Vagina (tissue), 2 donors: ENCODE measurements around the gene ROM1. TPM values are rescaled to one million over a fixed set of nuclear protein-coding genes. Genes with fewer than 3 reads are reported as not detected.

Experiments
- DNase-seq, 2 donors: peaks; one replicate each; pipeline ENCODE4 v3.0.0-alpha.2; 2017; ENCODE audit errors: extremely low spot score in 2 of 2
- H3K27ac ChIP-seq: fragments of 200-600 bp; sonication (generic); one replicate; pipeline ENCODE4 v1.5.1; 2019
- H3K27me3 ChIP-seq: fragments of 200-600 bp; sonication (generic); one replicate; pipeline ENCODE4 v1.5.1; 2019
- H3K36me3 ChIP-seq, 2 donors: fragments of 200-600 bp; sonication (generic); one replicate each; pipeline ENCODE4 v1.5.1; 2017 to 2019
- H3K4me1 ChIP-seq: fragments of 200-600 bp; sonication (generic); one replicate; pipeline ENCODE4 v1.5.1; 2019
- H3K4me3 ChIP-seq, 2 donors: fragments of 200-600 bp; sonication (generic); 1 replicate in 1 of 2; 2 replicates in 1 of 2; pipeline ENCODE4 v1.5.1; 2016 to 2019
- H3K9me3 ChIP-seq: fragments of 200-600 bp; sonication (generic); one replicate; pipeline ENCODE4 v1.5.1; 2019
- CTCF ChIP-seq, 3 experiments: fragments of 450-650 bp in 2 of 3; fragments of 200-600 bp in 1 of 3; sonication (generic) in 1 of 3; IDR thresholded peaks; one replicate each; pipeline ENCODE4 v1.5.1; 2017 to 2019; ENCODE audit warnings: antibody characterized with exemption in 3 of 3, mild to moderate bottlenecking in 2 of 3, moderate library complexity in 2 of 3
- POLR2A ChIP-seq, 2 donors: fragments of 450-650 bp; IDR thresholded peaks; one replicate each; pipeline ENCODE4 v1.6.1; 2017; ENCODE audit warnings: antibody characterized with exemption in 2 of 2, mild to moderate bottlenecking in 2 of 2, moderate library complexity in 2 of 2
- POLR2AphosphoS5 ChIP-seq, 2 donors: sonication (generic); formaldehyde crosslinking; IDR thresholded peaks; one replicate each; pipeline ENCODE4 v1.9.0; 2017; ENCODE audit warnings: antibody characterized with exemption in 2 of 2, mild to moderate bottlenecking in 2 of 2, low read depth in 1 of 2; ENCODE audit not compliant: insufficient read depth in 1 of 2
- intact Hi-C: fragments of 100-400 bp; cut with DNase I; formaldehyde crosslinking; loops from one replicate; pipeline ENCODE4 v1.15.1; 2023
- microRNA-seq: library from miRNA; unstranded; fragments of <30 nt; microRNA quantifications from one replicate; pipeline ENCODE4, GENCODE V29; 2017; ENCODE audit warnings: borderline number of aligned reads, borderline replicate concordance
- small RNA-seq: library from RNA; depleted of rRNA; stranded (forward); fragments of <200 nt; gene quantifications from one replicate; pipeline ENCODE3, GENCODE V24; 2016
- total RNA-seq: library from RNA; depleted of rRNA; stranded (reverse); fragments of >200 nt; gene quantifications from one replicate; pipeline ENCODE4 v1.2.3, GENCODE V29; 2016

The ROM1 gene
- total RNA-seq, 1 donor from 2014 or later, result 6.1 TPM

DNA sequence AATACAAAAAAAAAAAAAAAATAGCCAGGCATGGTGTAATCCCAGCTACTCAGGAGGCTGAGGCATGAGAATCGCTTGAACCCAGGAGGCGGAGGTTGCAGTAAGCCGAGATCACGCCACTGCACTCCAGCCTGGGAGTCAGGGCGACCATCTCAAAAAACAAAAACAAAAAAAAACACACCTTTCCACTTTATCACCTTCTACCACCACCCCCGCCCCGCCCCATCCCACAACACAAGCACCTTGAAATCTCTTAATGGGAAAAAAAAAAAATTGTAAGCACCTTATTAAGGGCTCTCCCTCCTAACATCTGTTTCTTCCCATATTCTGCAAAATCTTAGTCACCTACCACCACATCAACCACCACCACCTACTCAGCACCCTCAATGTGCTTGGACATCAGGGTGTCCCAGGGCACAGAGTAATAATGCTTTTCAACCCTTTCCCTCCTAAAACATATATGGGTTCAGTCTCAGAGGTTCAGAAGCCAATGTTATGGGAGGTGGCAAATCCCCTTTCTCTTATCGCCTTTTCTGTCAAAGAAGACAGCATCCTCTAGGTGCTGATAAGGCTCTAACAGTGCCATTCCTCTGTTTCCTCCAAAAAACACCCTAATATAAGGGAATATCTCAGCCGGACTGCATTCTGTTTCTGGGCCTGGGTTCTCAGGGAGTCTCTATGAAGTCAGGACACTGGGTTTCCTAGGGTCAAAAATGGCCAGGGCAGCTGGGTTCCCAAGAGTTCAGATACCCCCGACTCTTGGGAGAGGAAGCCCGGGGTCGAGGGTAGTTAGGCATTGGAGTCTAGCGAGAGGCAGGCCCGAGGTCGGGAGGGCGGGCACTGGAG lies 39.3 kb downstream of the ROM1 start:
- H3K27ac ChIP-seq, result peak overlapping the region; percentile 93

GRCh38 chr11:62654297-62654696 lies 41.2 kb downstream of the ROM1 start:
- H3K4me3 ChIP-seq, result no peak overlapping the region
- H3K9me3 ChIP-seq, result no peaks in the 10 kb centered on the region
- no peaks in the 10 kb centered on the region for H3K27me3 ChIP-seq
- intact Hi-C loops, result no loop called here
- no peak overlapping the region for H3K27ac ChIP-seq
- H3K36me3 ChIP-seq, result peaks cover 0 to 3% of the 10 kb centered on the region in 2 donors
- no peak for DNase-seq
- TF ChIP-seq POLR2A (IDR thresholded peaks at IDR 0.05) (no peak), CTCF (IDR thresholded peaks at IDR 0.05) (no peak), POLR2AphosphoS5 (IDR thresholded peaks at IDR 0.05; ENCODE audit: insufficient read depth in 1 of 2, low read depth in 1 of 2) (no peak)
- H3K4me1 ChIP-seq, result peaks cover 20% of the 10 kb centered on the region

More for the DNA sequence above, 39.3 kb downstream of the ROM1 start:
- Histone ChIP-seq H3K27me3 (no peaks in the 10 kb centered on the region), H3K4me3 (peak overlapping the region; percentile 86 to 94), H3K9me3 (no peaks in the 10 kb centered on the region), H3K36me3 (peaks cover 0 to 16% of the 10 kb centered on the region in 2 donors), H3K4me1 (peaks cover 20% of the 10 kb centered on the region)
- no peak for DNase-seq
- TF ChIP-seq POLR2A (IDR thresholded peaks at IDR 0.05) (no peak), POLR2AphosphoS5 (IDR thresholded peaks at IDR 0.05; ENCODE audit: insufficient read depth in 1 of 2, low read depth in 1 of 2) (no peak), CTCF (IDR thresholded peaks at IDR 0.05) (no peak)
- intact Hi-C loops, result no loop called here

GRCh38 chr11:62656796-62657429 lies 43.9 kb downstream of the ROM1 start:
- H3K9me3 ChIP-seq, result no peaks in the 10 kb centered on the region
- H3K4me1 ChIP-seq, result peaks cover 9% of the 10 kb centered on the region
- H3K36me3 ChIP-seq, result no peaks in the 10 kb centered on the region
- H3K27me3 ChIP-seq, result no peaks in the 10 kb centered on the region
- intact Hi-C loops, result no loop called here
- no peak for TF ChIP-seq CTCF (IDR thresholded peaks at IDR 0.05)
- no peak for TF ChIP-seq POLR2A (IDR thresholded peaks at IDR 0.05)
- TF ChIP-seq POLR2AphosphoS5 (IDR thresholded peaks at IDR 0.05; ENCODE audit: insufficient read depth in 1 of 2, low read depth in 1 of 2), result no peak
- H3K27ac ChIP-seq, result no peak overlapping the region
- DNase-seq, result no peak
- H3K4me3 ChIP-seq, result no peak overlapping the region

GRCh38 chr11:62664405-62665074 lies 51.5 kb downstream of the ROM1 start:
- H3K36me3 ChIP-seq, result peaks cover 0 to 12% of the 10 kb centered on the region in 2 donors
- DNase-seq, result no peak
- H3K4me3 ChIP-seq, result peak overlapping the region; percentile 72 to 96
- peak overlapping the region; percentile 68 for H3K27ac ChIP-seq
- no peaks in the 10 kb centered on the region for H3K9me3 ChIP-seq
- intact Hi-C loops, result no loop called here
- H3K4me1 ChIP-seq, result peaks cover 34% of the 10 kb centered on the region
- no peaks in the 10 kb centered on the region for H3K27me3 ChIP-seq
- TF ChIP-seq CTCF (IDR thresholded peaks at IDR 0.05) (no peak), POLR2A (IDR thresholded peaks at IDR 0.05) (no peak), POLR2AphosphoS5 (IDR thresholded peaks at IDR 0.05; ENCODE audit: insufficient read depth in 1 of 2, low read depth in 1 of 2) (no peak)

Small RNAs within 50 kb of the gene (microRNA-seq; reads per million reads assigned to microRNA genes)
- gene MIR6747, result 3.4 reads per million

Small RNAs within 50 kb of the gene (small RNA-seq; reads per million reads assigned to genes)
- gene AP001458.1, result not detected
- gene MIR6747, result not detected

Other genes starting within 250 kb of the ROM1 start
- not detected for gene SCGB1A1, start 194.2 kb upstream of the ROM1 start, total RNA-seq
- gene AHNAK, start 66.5 kb upstream of the ROM1 start, total RNA-seq, result 828 TPM
- 1,183 TPM for gene EEF1G, start 39.4 kb upstream of the ROM1 start, total RNA-seq
- gene TUT1, start 21.7 kb upstream of the ROM1 start, total RNA-seq, result 12.0 TPM
- gene MTA2, start 11.4 kb upstream of the ROM1 start, total RNA-seq, result 96.3 TPM
- 69.0 TPM for gene EML3, start 482 bp upstream of the ROM1 start, total RNA-seq
- gene B3GAT3, start 8.7 kb downstream of the ROM1 start, total RNA-seq, result 41.7 TPM
- 129 TPM for gene GANAB, start 33.4 kb downstream of the ROM1 start, total RNA-seq
- gene INTS5, start 40.0 kb downstream of the ROM1 start, total RNA-seq, result 16.2 TPM
- 44.2 TPM for gene C11orf98, start 52.0 kb downstream of the ROM1 start, total RNA-seq
- 28.7 TPM for gene CSKMT, start 52.1 kb downstream of the ROM1 start, total RNA-seq
- gene UQCC3, start 58.4 kb downstream of the ROM1 start, total RNA-seq, result 6.9 TPM
- 6.9 TPM for gene LBHD1, start 59.0 kb downstream of the ROM1 start, total RNA-seq
- 216 TPM for gene UBXN1, start 65.8 kb downstream of the ROM1 start, total RNA-seq
- 45.2 TPM for gene LRRN4CL, start 76.3 kb downstream of the ROM1 start, total RNA-seq
- 74.9 TPM for gene BSCL2, start 94.2 kb downstream of the ROM1 start, total RNA-seq
- 2.5 TPM for gene GNG3, start 94.4 kb downstream of the ROM1 start, total RNA-seq
- 30.7 TPM for gene HNRNPUL2, start 114.2 kb downstream of the ROM1 start, total RNA-seq
- 18.7 TPM for gene TTC9C, start 115.2 kb downstream of the ROM1 start, total RNA-seq
- gene ZBTB3, start 140.9 kb downstream of the ROM1 start, total RNA-seq, result 6.1 TPM
- 52.8 TPM for gene POLR2G, start 148.3 kb downstream of the ROM1 start, total RNA-seq
- 24.8 TPM for gene TAF6L, start 158.1 kb downstream of the ROM1 start, total RNA-seq
- gene TMEM179B, start 174.1 kb downstream of the ROM1 start, total RNA-seq, result 61.9 TPM
- gene TMEM223, start 178.7 kb downstream of the ROM1 start, total RNA-seq, result 19.6 TPM
- 64.1 TPM for gene NXF1, start 192.2 kb downstream of the ROM1 start, total RNA-seq
- 35.6 TPM for gene STX5, start 218.8 kb downstream of the ROM1 start, total RNA-seq
- not detected for gene TEX54, start 219.6 kb downstream of the ROM1 start, total RNA-seq
- gene WDR74, start 226.3 kb downstream of the ROM1 start, total RNA-seq, result 51.8 TPM